ENCODE results near the gene UAP1. TPM values are rescaled to one million over a fixed set of nuclear protein-coding genes. Genes with fewer than 3 reads are reported as not detected.

The UAP1 gene
- 10 to 100 TPM; 43.1 to 46.8 TPM for total RNA-seq

DNA sequence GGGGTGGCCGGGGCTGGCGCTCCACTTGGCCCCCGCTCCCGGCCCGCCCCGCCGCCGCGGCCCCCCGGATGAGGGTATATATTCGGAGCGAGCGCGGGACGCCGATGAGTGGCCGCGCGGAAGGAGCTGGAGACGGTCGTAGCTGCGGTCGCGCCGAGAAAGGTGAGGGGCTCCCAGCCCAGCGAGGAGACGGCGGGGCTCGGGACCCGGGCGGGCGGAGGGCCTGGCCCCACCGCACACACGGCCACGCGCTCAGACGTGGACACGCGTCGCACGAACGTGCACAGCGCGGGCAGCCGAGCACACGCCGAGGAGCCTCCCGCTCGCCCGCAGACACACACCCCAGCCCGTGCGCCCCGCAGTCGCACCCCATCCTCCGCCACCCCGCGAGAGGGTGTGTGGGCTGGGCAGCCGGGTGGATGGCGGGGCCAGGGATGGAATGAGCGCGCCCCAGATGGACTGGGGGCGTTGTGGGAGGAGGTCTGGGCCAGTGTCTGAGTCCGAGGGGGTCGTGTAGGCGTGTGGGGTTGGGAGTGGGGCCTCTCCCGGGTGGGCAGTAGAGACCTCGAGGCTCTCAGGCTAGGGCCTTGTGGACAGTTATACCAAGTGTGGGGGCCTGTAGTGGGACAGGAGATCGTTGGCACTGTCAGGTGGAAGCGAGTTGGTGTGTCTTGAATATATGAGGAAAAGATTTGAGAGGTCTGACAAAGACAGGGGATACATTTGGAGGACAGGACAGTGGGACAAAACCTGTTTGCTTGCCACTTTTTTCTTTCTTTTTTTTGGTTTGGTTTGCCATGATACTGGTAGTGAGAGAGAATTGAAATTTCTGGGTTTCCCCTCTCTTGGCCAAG is at the start of gene UAP1:
TSS of gene UAP1 (plus strand) at position 107 of the 854 bp plus-strand sequence. CDS start 4,347 bp downstream, outside the sequence.
- ChIA-PET POLR2A (interaction anchor here (0.6 kb wide), 1 partner anchor 190 kb away, joined by 3 read pairs; no protein-coding TSS in a partner anchor), CTCF (no interaction called here)

DNA sequence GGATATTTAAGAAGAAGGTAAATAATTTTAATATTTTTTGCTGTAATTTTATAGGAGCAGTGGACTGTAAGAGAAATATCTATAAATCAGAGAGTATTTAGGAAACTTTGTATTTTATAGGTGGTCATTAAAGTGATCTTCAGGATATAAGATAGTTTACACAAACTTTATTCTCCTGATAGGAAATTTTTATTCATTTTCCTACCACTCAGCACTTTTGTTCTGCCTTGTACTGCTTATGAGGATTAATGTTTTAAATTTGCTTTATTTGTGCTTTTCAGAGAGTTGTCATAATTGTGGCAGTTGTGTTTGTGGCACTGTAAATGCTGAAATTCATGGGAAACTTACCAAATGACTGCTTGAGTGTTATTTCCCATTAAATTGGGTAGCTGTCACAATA is 34.2 kb upstream of the UAP1 start:
- CTCF ChIA-PET, result no interaction called here
- POLR2A ChIA-PET, result no interaction called here

DNA sequence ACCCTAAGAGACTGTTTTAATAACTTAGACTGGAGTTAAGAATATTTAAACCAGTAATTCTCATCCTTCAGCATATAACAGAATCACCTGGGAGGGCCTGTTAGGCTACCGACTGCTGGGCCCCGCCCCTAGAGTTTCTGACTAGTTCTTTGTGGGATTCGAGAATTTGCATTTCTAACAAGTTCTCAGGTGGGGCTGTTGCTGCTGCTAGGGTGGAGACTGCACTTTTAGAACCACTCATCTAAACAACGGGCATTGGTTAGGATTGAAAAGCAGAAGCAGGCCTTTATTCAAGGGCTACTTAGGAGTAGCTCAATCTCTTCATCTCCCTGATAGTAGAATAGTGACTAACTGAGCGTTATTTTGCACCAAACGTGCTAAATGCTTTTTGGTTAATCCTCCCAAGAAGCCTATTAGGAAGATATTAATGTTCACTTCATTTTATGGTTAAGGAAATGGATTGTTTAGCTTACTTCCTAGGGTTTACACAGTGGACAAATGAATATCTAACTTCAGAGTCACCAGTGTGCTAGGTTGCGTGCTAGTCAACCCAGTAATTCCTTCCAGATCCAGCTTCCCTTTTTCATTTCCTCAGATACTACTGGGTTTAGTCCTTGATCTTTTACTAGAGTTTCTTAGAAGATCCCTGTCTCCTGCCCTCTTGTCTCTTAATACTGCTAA is 31.1 kb upstream of the UAP1 start:
- ChIA-PET CTCF (no interaction called here), POLR2A (no interaction called here)

DNA sequence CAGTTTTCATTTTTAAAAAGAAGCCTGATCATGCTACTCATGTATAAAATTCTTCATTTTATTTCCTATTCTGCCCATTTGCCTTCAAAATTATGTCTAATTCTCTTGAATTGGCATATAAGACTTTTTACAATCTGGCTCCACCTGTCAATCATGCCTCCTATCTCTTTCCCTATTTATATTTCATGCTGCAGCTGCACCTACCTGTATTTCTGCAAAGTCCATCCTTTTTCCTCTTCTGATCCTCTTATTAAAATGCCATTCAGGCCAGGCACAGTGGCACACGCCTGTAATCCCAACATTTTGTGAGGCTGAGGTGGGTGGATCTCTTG is 30.6 kb upstream of the UAP1 start:
- POLR2A ChIA-PET, result no interaction called here
- CTCF ChIA-PET, result no interaction called here

DNA sequence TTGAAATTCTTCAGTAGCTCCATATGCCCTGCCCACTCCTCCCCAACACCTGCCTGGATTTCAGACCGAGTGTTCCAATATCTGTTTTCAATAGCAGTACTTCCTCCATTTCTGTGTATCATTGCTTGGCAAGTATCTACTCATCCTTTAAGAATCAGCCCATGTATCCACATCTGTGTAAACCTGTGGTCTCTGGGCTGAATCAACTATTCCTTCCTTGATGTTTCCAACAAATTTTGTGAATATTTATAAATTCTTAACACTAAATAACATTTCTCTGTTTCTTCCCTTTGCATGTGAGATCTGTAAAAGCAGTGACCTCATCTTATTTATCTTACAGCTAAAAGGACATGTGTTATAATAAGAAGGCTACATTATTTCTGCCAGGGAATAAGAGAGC is 26.0 kb upstream of the UAP1 start:
- POLR2A ChIA-PET, result no interaction called here
- CTCF ChIA-PET, result no interaction called here

DNA sequence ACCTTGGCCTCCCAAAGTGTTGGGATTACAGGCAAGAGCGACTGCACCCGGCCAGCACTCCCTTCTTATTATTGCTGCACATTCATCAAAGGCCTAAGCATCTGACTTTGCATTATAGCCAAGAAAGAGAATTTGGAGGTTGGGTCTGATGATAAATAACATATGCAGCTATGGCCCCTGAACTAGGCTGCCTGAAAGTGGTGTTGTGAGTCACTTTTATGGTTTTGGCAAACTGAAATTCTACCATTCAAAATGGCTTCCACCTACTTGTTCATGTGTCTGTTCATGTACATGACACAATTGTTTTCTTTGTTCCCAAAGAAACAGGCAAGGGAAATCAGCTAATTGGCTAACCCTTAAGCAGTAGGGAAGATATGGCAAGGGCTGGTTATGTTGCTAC is 25.0 kb upstream of the UAP1 start:
- ChIA-PET POLR2A (interaction anchor here (1.0 kb wide), 1 partner anchor 34 kb away, joined by 3 read pairs; no protein-coding TSS in a partner anchor), CTCF (no interaction called here)

DNA sequence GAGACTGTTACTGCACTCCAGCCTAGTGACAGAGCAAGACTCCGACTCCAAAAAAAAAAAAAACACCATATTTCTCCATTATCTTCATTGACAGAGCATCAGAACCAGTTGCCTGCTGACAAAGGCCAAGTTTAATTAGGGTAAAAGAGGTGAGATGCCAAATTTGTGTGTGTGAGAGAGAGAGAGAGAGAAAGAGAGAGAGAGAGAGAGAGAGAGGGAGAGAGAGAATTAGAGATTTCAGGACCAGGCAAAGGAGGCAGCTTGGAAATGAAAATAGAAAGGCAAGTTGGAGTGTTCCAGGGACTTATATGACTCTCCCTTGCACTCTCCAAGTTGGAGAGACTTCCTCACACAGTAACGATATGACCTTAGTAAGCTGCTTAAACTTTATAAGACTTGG is 24.3 kb upstream of the UAP1 start:
- ChIA-PET CTCF (no interaction called here), POLR2A (no interaction called here)

DNA sequence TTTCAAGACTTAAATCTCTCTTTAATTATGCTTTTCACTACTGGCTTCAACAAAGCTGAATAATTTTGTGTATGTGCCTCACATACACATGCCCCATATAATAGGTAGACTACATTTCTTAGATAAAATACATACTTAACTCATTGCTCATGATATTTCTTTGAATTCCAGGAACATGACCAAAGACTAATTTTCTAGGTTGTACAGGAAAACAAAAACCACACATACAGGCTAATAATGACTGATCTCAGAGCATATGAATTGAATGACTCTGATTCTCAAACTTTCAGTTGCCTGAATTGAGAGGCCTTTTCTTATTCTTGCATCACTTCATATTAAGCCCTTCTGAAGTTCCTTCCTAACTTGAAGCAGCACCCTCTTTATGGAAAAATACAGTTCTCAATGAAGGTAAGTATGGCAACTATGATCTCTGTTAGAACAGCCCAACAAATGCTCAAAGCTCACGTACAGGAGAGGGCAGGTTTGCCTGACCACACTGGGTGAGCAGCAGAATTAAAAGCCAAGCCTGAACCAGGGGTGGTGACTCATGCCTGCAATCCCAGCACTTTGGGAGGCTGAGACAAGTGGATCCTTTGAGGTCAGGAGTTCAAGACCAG is 22.6 kb upstream of the UAP1 start:
- POLR2A ChIA-PET, result no interaction called here

DNA sequence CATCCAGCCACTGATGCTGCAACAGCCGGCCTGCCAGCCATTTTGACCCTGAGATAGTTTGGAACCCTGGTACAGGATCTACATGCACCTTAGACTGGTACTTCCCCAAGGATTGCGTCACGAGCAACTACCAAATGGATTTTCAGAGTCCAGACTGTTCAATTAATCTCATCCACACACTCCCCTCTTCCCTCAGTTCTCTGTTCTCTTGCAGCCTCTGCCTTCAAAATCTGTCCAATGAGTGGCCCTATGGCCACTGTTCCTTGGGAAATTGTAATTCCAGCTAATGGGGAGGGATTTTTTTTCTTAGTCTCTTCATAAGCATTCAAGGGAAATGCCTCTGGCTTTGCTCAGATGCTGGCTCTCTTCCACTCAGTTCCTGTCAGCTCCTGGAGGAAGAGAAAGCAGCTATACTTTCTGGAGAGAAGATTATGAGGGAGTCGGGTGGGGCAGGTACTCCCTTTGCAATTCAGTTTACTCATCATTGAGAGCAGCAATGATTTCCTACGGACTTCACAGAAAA is 19.8 kb upstream of the UAP1 start:
- POLR2A ChIA-PET, result no interaction called here
- CTCF ChIA-PET, result no interaction called here

More for the DNA sequence above, 22.6 kb upstream of the UAP1 start:
- CTCF ChIA-PET, result interaction anchor here (1.6 kb wide), 1 partner anchor 11 kb away, joined by 3 read pairs; no protein-coding TSS in a partner anchor

DNA sequence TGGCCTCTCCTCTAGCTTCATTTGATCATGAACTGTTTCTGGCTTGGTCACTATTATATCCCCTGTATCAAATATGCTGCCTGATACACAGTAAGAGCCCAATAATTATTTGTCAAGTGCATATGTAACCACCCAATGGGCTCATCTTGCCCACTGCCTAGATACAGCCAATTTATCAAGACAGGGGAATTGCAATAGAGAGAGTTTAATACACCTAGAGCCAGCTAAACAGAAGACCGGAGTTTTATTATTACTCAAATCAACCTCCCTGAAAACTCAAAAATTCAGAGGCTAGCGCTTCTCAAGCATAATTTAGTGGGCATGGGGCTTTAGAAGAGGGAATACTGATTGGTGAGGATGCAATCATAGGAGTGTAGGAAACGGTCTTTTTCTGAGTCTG is 18.3 kb upstream of the UAP1 start:
- ChIA-PET POLR2A (no interaction called here), CTCF (no interaction called here)

DNA sequence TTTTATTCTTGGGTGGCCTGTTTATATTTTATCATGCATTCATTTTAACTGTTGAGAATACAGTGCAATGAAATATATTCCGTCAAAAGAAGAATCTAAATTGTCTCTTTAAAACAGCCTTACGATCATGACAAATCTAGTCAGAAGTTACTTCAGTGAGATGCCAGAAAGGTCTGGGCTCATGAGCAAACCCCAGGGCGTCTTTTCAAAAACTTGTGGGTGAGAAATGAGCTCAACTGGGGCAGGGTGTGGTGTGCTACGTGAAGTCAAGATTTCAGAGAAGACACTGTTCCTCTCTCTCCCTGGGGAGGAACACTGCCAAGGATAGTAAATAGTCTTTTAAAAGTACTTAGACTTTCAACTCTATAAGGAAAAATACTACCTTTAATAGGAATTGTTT is 13.4 kb upstream of the UAP1 start:
- ChIA-PET POLR2A (no interaction called here), CTCF (no interaction called here)

DNA sequence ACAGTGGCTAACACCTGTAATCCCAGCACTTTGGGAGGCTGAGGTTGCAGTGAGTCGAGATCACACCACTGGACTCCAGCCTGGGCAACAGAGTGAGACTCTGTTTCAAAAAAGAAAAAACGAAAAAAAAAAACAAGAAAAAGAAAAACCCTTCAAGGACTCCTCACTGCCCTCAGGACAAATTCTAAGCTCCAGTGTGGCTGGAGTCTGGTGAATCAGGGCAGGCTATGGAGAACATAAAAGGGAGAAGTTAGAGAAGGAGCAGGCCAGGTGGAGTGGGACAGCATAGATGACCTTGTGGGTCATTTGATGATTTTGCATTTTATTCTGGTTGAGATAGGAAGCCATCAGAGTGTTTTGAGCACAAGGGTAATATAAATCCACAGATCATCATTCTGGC is 12.5 kb upstream of the UAP1 start:
- POLR2A ChIA-PET, result no interaction called here
- CTCF ChIA-PET, result no interaction called here

DNA sequence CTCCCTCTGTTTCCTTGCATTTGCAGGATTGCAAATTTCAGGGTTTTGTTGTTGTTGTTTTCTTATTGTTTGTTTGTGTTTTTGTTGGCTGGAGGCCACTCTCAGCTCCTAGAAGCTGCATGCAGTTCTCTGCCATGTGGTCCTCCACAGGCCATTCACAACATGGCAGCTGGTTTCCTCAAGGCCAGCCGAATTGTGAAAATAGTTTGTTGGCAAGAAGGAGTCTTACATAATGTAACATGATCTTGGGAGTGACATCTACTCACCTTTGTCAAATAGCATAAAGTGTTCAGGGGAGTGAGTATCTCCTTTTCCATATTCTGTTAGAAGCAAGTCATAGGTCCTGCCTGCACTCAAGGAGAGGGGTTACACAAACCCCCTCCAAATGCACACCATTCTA is 10.6 kb upstream of the UAP1 start:
- POLR2A ChIA-PET, result no interaction called here
- CTCF ChIA-PET, result no interaction called here

DNA sequence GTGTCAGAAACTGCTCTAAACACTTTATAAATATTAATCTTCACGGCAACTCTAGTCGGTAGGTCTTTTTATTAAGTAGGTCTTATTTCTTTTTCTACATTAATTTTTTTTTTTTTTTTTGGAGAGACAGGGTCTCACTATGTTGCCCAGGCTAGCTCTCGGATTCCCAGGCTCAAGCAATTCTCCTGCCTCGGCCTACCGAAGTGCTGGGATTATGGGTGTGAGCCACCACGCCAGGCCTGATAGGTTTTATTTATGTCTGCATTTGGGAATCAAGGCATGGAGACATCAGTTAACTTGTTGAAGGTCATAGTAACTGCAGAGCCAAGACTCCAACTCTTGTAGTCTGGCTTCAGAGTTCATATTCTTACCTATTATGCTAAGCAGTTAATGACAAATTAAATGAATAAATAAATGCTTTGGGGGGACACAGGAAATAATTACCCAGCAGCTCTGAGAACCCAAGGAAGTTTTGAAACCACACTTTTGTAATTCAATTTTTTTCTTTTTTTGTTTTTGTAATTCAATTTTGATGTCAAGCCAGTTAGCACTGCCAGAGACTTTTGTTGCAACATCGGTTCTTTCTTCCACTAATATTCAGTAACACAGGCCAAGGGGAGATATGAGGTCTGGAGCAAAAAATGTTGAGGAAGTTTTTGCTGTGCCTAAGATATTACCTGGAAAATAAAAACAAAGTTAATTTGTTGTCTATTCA is 9.4 kb upstream of the UAP1 start:
- ChIA-PET POLR2A (no interaction called here), CTCF (no interaction called here)

DNA sequence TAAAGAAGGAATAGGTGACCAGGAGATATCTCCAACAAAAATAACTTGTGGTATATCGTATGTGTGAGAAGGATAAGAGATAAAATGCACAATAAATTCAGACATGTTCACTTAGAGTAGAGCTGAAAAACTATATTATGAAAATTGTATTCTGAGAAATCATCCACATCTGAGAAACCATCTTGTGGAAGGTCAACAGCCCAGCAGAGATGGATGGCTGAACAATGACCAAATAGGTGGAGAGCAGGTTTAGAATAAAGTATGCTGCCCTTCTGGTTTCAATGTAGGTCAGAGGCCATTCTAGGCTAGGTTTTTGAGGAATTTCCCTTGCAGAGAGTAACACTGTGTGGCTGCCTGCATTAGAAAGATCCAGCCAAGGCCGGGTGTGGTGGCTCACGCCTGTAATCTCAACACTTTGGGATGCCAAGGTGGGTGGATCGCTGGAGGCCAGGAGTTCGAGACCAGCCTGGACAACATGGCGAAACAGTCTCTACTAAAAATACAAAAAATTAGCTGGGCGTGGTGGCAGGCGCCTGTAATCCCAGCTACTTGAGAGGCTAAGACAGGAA is 8.8 kb upstream of the UAP1 start:
- ChIA-PET POLR2A (no interaction called here), CTCF (no interaction called here)

DNA sequence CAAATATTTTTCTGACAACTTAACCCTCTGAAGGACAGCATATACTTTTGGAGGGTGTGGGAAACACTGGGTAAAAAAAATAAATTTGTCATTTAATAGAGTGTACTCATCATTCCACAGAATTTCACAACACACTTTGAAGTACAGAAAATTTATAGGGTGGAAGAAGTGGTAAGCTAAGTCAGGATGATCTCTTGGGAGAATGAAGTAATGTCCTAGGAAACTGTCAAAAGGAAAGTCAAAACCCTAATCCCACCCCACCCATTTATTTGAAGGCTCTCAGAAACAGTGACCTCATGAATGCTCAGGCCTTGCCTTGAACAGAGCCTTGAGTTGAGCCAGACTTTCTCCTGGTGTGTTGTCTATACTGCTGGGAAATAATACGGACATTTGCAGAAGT is 7.3 kb upstream of the UAP1 start:
- CTCF ChIA-PET, result no interaction called here

DNA sequence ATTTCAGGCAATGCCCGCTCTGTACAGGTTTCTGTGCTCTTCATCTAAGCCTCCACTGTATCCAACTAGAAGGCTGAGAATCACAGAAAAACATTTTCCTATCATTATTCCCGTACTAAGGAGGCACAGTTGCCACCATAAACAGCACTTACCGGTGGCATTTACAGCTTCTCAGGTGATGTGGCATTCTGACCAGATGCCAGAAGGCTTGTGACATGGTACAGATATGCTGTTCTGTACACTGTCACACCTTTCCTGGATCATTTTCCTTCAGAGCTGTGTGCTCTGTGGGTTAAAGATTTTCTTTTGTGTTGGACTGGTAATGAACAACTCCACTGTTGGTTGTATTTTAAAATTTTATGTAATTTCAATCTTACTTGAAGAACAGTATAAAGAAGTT is 4.0 kb upstream of the UAP1 start:
- CTCF ChIA-PET, result interaction anchor here (0.6 kb wide), 1 partner anchor 819 kb away, joined by 3 read pairs; no protein-coding TSS in a partner anchor
- POLR2A ChIA-PET, result no interaction called here

More for the DNA sequence above, 7.3 kb upstream of the UAP1 start:
- POLR2A ChIA-PET, result interaction anchor here (0.5 kb wide), 1 partner anchor 53 kb away, joined by 4 read pairs; no protein-coding TSS in a partner anchor

DNA sequence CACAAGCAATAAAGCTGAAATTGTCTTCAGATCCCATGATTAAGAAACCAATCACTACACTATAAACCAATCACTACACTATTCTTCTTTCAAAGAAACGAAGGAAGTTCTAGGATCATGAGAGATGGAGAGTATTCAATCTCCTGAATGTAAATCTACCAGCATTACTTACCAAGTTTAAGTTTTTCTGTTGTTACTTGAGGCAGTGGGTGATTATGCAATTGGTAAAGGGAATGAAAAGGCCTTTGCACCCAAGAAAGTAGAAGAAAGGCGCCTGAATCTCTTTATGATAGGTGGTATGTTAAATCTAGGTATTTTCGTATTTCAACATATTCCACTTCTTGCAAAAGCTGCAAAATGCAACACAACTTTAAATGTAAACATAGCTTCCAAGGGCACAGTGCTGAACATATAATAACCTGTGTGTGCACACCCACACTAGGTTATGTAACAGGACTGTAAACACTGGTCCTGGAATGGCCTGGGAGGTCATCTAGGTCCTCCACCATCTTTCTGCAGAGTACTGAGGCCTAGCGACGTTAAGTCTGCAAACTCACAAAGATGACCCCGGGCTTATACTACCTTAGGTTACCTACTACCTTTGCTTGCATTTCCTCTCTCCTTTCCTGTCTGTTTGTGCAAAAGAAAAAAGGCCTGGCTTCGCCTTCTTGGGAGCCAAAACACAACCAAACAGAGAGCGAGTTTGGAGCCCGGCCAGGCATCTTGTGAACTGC is 1.1 kb upstream of the UAP1 start:
- POLR2A ChIA-PET, result interaction anchor here (0.5 kb wide), 1 partner anchor 816 kb away, joined by 3 read pairs; no protein-coding TSS in a partner anchor
- CTCF ChIA-PET, result no interaction called here

DNA sequence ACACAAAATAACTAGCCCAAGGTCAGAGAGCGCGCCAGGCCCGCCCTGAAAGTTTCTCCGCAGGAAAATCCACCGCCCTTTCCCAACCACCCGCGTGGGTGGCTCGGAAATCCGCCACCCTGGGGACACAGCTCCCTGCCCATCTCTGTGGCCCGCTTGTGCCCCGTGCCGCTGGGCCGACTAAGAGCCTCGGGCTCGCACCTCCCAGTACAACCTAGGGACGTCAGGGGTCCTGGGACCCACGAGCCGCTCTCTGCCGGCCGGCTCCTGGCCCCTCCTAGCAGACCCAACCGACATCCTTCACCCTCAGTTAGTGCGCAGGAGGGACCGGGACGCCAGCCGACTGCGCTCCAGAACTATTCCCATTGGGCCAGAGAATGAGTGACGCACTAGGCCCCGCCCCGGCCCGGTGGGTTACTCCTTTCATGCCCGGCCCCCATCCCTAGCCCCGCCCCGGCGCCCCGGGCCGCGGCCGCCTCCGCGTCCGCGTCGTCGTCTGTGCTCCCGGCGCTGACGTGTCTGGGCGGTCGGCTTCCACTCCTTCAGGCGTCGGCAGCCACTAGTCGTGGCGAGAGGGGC is 396 bp upstream of the UAP1 start:
- POLR2A ChIA-PET, result interaction anchor here (0.5 kb wide), 1 partner anchor 816 kb away, joined by 3 read pairs; no protein-coding TSS in a partner anchor
- CTCF ChIA-PET, result no interaction called here

All from activated CD8-positive, alpha-beta memory T cell treated with anti-CD3 and anti-CD28 coated beads for 36 hours (primary cell).